HEK293 (cell line): ENCODE results near the gene CKS1B.
A peak's percentile ranks its signal among the peaks of the same experiment; 100 is the strongest.

ENCODE experiments used
- GLIS1 ChIP-seq: fragments of 450-650 bp; formaldehyde crosslinking; IDR thresholded peaks from 2 replicates; pipeline ENCODE4 v1.5.1; 2016; ENCODE audit warnings: missing biosample characterization, missing genetic modification characterization
- INSM2 ChIP-seq: fragments of 450-650 bp; formaldehyde crosslinking; IDR thresholded peaks from 2 replicates; pipeline ENCODE4 v1.5.1; 2016; ENCODE audit warnings: missing biosample characterization, missing genetic modification characterization
- KLF1 ChIP-seq: fragments of 450-650 bp; formaldehyde crosslinking; IDR thresholded peaks from 2 replicates; pipeline ENCODE4 v1.5.1; 2016; ENCODE audit warnings: missing biosample characterization, missing genetic modification characterization
- KLF7 ChIP-seq: fragments of 450-650 bp; formaldehyde crosslinking; IDR thresholded peaks from 2 replicates; pipeline ENCODE4 v1.5.1; 2016; ENCODE audit warnings: missing biosample characterization, missing genetic modification characterization, borderline replicate concordance
- KLF8 ChIP-seq: fragments of 450-650 bp; formaldehyde crosslinking; IDR thresholded peaks from 2 replicates; pipeline ENCODE4 v1.5.1; 2016; ENCODE audit warnings: missing biosample characterization, missing genetic modification characterization
- PBX3 ChIP-seq: sonication (generic); formaldehyde crosslinking; IDR thresholded peaks from 2 replicates; pipeline ENCODE4 v1.8.1; 2022; ENCODE audit warnings: mild to moderate bottlenecking, moderate library complexity, missing genetic modification reagents
- PRDM1 ChIP-seq: fragments of 450-650 bp; formaldehyde crosslinking; IDR thresholded peaks from 2 replicates; pipeline ENCODE4; 2016; ENCODE audit warnings: missing biosample characterization, missing genetic modification characterization
- SCRT1 ChIP-seq: fragments of 450-650 bp; formaldehyde crosslinking; IDR thresholded peaks from 2 replicates; pipeline ENCODE4 v1.5.1; 2016; ENCODE audit warnings: missing biosample characterization, missing genetic modification characterization, borderline replicate concordance
- SP2 ChIP-seq: fragments of 450-650 bp; formaldehyde crosslinking; IDR thresholded peaks from 2 replicates; pipeline ENCODE4 v1.5.1; 2016; ENCODE audit warnings: missing biosample characterization, missing genetic modification characterization
- ZEB2 ChIP-seq: fragments of 450-650 bp; formaldehyde crosslinking; IDR thresholded peaks from 2 replicates; pipeline ENCODE4 v1.5.1; 2016; ENCODE audit warnings: missing biosample characterization, missing genetic modification characterization
- ZFHX2 ChIP-seq: fragments of 450-650 bp; formaldehyde crosslinking; conservative IDR thresholded peaks from 2 replicates; pipeline ENCODE4 v1.5.1; 2016; ENCODE audit warnings: missing biosample characterization, missing genetic modification characterization
- ZNF10 ChIP-seq: fragments of 450-650 bp; formaldehyde crosslinking; IDR thresholded peaks from 2 replicates; pipeline ENCODE4 v1.5.1; 2017; ENCODE audit warnings: missing biosample characterization, missing genetic modification characterization
- ZNF155 ChIP-seq: fragments of 450-650 bp; formaldehyde crosslinking; IDR thresholded peaks from 2 replicates; pipeline ENCODE4 v1.5.1; 2016; ENCODE audit warnings: missing biosample characterization, missing genetic modification characterization
- ZNF23 ChIP-seq: fragments of 450-650 bp; formaldehyde crosslinking; IDR thresholded peaks from 2 replicates; pipeline ENCODE4 v1.5.1; 2016; ENCODE audit warnings: missing biosample characterization, missing genetic modification characterization, borderline replicate concordance
- ZNF266 ChIP-seq: fragments of 450-650 bp; formaldehyde crosslinking; IDR thresholded peaks from 2 replicates; pipeline ENCODE4 v1.5.1; 2016; ENCODE audit warnings: missing biosample characterization, missing genetic modification characterization, low read depth
- ZNF391 ChIP-seq: fragments of 450-650 bp; formaldehyde crosslinking; IDR thresholded peaks from 2 replicates; pipeline ENCODE4 v1.5.1; 2016; ENCODE audit warnings: low read depth, missing biosample characterization, missing genetic modification characterization, borderline replicate concordance
- ZNF416 ChIP-seq: fragments of 450-650 bp; formaldehyde crosslinking; IDR thresholded peaks from 2 replicates; pipeline ENCODE4 v1.5.1; 2016; ENCODE audit warnings: missing biosample characterization, missing genetic modification characterization
- ZNF423 ChIP-seq: fragments of 450-650 bp; formaldehyde crosslinking; IDR thresholded peaks from 2 replicates; pipeline ENCODE4 v1.5.1; 2016; ENCODE audit warnings: missing biosample characterization, missing genetic modification characterization
- ZNF48 ChIP-seq: fragments of 450-650 bp; formaldehyde crosslinking; IDR thresholded peaks from 2 replicates; pipeline ENCODE4 v1.5.1; 2016; ENCODE audit warnings: missing biosample characterization, missing genetic modification characterization
- ZNF513 ChIP-seq: fragments of 450-650 bp; IDR thresholded peaks from 2 replicates; pipeline ENCODE4 v1.5.1; 2018; ENCODE audit warnings: missing biosample characterization, missing genetic modification characterization
- ZNF518A ChIP-seq: fragments of 450-650 bp; formaldehyde crosslinking; conservative IDR thresholded peaks from 2 replicates; pipeline ENCODE4 v1.5.1; 2016; ENCODE audit warnings: low read depth, missing biosample characterization, missing genetic modification characterization
- ZNF558 ChIP-seq: fragments of 450-650 bp; formaldehyde crosslinking; IDR thresholded peaks from 2 replicates; pipeline ENCODE4 v1.5.1; 2016; ENCODE audit warnings: missing biosample characterization, missing genetic modification characterization
- ZNF600 ChIP-seq: fragments of 450-650 bp; formaldehyde crosslinking; IDR thresholded peaks from 2 replicates; pipeline ENCODE4 v1.5.1; 2016; ENCODE audit warnings: missing biosample characterization, missing genetic modification characterization
- ZNF610 ChIP-seq: fragments of 450-650 bp; formaldehyde crosslinking; IDR thresholded peaks from 2 replicates; pipeline ENCODE4 v1.5.1; 2016; ENCODE audit warnings: missing biosample characterization, missing genetic modification characterization, borderline replicate concordance
- ZNF623 ChIP-seq: fragments of 450-650 bp; formaldehyde crosslinking; IDR thresholded peaks from 2 replicates; pipeline ENCODE4 v1.5.1; 2016; ENCODE audit warnings: missing biosample characterization, missing genetic modification characterization
- ZNF677 ChIP-seq: fragments of 450-650 bp; IDR thresholded peaks from 2 replicates; pipeline ENCODE4 v1.5.0; 2018; ENCODE audit warnings: missing biosample characterization, mild to moderate bottlenecking, missing genetic modification characterization, moderate library complexity
- ZNF747 ChIP-seq: fragments of 450-650 bp; formaldehyde crosslinking; IDR thresholded peaks from 2 replicates; pipeline ENCODE4 v1.5.1; 2016; ENCODE audit warnings: missing biosample characterization, missing genetic modification characterization
- ZSCAN4 ChIP-seq: fragments of 450-650 bp; formaldehyde crosslinking; IDR thresholded peaks from 2 replicates; pipeline ENCODE4 v1.5.1; 2017; ENCODE audit warnings: missing biosample characterization, missing genetic modification characterization
- ZXDB ChIP-seq: fragments of 450-650 bp; formaldehyde crosslinking; IDR thresholded peaks from 2 replicates; pipeline ENCODE4 v1.5.1; 2016; ENCODE audit warnings: missing biosample characterization, missing genetic modification characterization

Gene CKS1B

GRCh38 chr1:154937085-154937987 lies 37.1 kb upstream of the CKS1B start (continued):
- no peak for TF ChIP-seq ZNF747
- no peak for TF ChIP-seq KLF7 (tag by site-specific recombination)
- no peak for TF ChIP-seq ZNF423
- no peak for TF ChIP-seq ZNF23 (tag by site-specific recombination)
- TF ChIP-seq ZSCAN4, result no peak
- TF ChIP-seq SCRT1 (tag by site-specific recombination), result no peak
- TF ChIP-seq ZNF10 (tag by site-specific recombination), result peak; percentile 91
- no peak for TF ChIP-seq GLIS1
- TF ChIP-seq ZNF623 (tag by site-specific recombination), result no peak
- no peak for TF ChIP-seq ZNF513 (tag by site-specific recombination)
- TF ChIP-seq ZFHX2 (tag by site-specific recombination), result peak; percentile 89
- TF ChIP-seq ZNF558 (tag by site-specific recombination), result 0 out of 2 replicates have a peak, but pooled peaks have one; percentile 15
- peak; percentile 59 for TF ChIP-seq SP2 (tag by site-specific recombination)
- TF ChIP-seq ZEB2 (tag by site-specific recombination), result peak; percentile 60
- TF ChIP-seq ZNF610 (tag by site-specific recombination), result peak; percentile 17; the same call in 1 of the 2 replicates
- peak; percentile 41 for TF ChIP-seq ZNF518A (tag by site-specific recombination)
- no peak for TF ChIP-seq ZNF416
- TF ChIP-seq ZNF677 (tag by site-specific recombination), result no peak
- TF ChIP-seq INSM2, result no peak
- TF ChIP-seq KLF1 (tag by site-specific recombination), result no peak
- TF ChIP-seq PBX3, result peak; percentile 52; the same call in 1 of the 2 replicates
- no peak; the same call in 1 of the 2 replicates for TF ChIP-seq ZNF266 (tag by site-specific recombination)
- no peak for TF ChIP-seq ZXDB (tag by site-specific recombination)
- TF ChIP-seq PRDM1 (tag by site-specific recombination), result peak; percentile 64; the same call in 1 of the 2 replicates
- no peak for TF ChIP-seq ZNF48 (tag by site-specific recombination)
- TF ChIP-seq ZNF600 (tag by site-specific recombination), result peak; percentile 91
- TF ChIP-seq ZNF155, result no peak
- no peak for TF ChIP-seq ZNF391 (tag by site-specific recombination)
- peak; percentile 86; the same call in 1 of the 2 replicates for TF ChIP-seq KLF8
